Measurements from ENCODE around the gene SYPL2. TPM values are rescaled to one million over a fixed set of nuclear protein-coding genes. Genes with fewer than 3 reads are reported as not detected.

Gene SYPL2
- total RNA-seq, 1 donor from 2014 or later, result not detected

DNA sequence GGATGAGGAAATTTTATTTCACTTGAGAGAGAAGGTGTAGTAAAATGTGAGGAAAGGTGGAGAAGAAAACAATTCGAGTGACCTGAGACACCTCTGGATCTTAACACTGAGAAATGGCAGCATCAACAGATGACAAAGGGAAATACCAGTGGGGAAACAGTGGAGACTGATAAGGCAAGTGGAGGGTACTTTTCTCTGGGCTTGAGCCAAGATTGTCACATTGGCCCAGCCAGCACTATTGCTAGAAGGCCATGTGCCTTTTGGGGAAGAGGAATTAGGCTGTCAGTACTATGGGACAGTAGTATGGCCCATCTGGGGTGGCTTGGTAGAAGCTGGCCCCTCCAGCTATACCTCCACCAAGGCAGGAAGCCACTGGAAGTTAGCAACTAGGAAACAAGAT, 8.4 kb downstream of the SYPL2 start:
- Mint-ChIP-seq H3K27ac (no peak overlapping the region), H3K36me3 (no peaks in the 10 kb centered on the region), H3K27me3 (ENCODE audit: insufficient read depth, low read depth) (peaks cover 24% of the 10 kb centered on the region), H3K4me3 (no peak overlapping the region), H3K9me3 (no peaks in the 10 kb centered on the region), H3K4me1 (no peaks in the 10 kb centered on the region)
- no peaks in the 10 kb centered on the region for H3K4me1 ChIP-seq
- H3K27me3 ChIP-seq, result peaks cover 85% of the 10 kb centered on the region
- H3K4me2 ChIP-seq, result no peak overlapping the region
- no peaks in the 10 kb centered on the region for H3K79me2 ChIP-seq (ENCODE audit: low read depth)
- no peak for TF ChIP-seq EZH2phosphoT487 (IDR thresholded peaks at IDR 0.05)
- TF ChIP-seq EZH2 (IDR thresholded peaks at IDR 0.05), result no peak
- TF ChIP-seq, protein P1, sequence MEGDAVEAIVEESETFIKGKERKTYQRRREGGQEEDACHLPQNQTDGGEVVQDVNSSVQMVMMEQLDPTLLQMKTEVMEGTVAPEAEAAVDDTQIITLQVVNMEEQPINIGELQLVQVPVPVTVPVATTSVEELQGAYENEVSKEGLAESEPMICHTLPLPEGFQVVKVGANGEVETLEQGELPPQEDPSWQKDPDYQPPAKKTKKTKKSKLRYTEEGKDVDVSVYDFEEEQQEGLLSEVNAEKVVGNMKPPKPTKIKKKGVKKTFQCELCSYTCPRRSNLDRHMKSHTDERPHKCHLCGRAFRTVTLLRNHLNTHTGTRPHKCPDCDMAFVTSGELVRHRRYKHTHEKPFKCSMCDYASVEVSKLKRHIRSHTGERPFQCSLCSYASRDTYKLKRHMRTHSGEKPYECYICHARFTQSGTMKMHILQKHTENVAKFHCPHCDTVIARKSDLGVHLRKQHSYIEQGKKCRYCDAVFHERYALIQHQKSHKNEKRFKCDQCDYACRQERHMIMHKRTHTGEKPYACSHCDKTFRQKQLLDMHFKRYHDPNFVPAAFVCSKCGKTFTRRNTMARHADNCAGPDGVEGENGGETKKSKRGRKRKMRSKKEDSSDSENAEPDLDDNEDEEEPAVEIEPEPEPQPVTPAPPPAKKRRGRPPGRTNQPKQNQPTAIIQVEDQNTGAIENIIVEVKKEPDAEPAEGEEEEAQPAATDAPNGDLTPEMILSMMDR (IDR thresholded peaks at IDR 0.05), result no peak
- no peak overlapping the region for H3K4me3 ChIP-seq
- no peak for DNase-seq (ENCODE audit: low spot score)
- H4K20me1 ChIP-seq (ENCODE audit: low read depth), result no peaks in the 10 kb centered on the region
- H3K27ac ChIP-seq, result no peak overlapping the region
- H3K9me3 ChIP-seq (ENCODE audit: low read depth), result no peaks in the 10 kb centered on the region
- H2AFZ ChIP-seq (replicated peaks), result no peak overlapping the region
- no peaks in the 10 kb centered on the region for H3K36me3 ChIP-seq
- H3K9ac ChIP-seq, result no peak overlapping the region
- H3F3A ChIP-seq (ENCODE audit: low read depth), result no peaks in the 10 kb centered on the region

DNA sequence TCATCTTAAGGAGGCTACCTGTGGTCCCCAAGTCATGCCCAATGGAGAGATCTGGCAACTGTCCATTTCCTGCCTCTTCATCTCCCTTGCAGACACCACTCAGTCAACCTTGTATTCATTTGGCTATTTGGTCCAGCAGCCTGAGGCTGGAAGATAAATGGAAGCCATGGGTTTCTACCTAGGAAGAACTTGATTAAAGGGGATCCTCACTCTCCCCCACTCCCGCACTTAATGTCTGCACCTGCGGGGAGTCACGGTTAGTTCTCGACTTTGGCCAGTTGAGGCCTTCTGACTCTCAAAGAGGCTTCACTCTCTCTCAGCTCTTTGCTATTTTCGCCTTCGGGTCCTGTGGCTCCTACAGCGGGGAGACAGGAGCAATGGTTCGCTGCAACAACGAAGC, 8.9 kb downstream of the SYPL2 start:
- Histone ChIP-seq H2AFZ (replicated peaks) (no peak overlapping the region), H3K27me3 (peaks cover 85% of the 10 kb centered on the region), H3K36me3 (no peaks in the 10 kb centered on the region), H3K4me2 (no peak overlapping the region), H3K27ac (no peak overlapping the region), H4K20me1 (ENCODE audit: low read depth) (no peaks in the 10 kb centered on the region), H3K4me3 (no peak overlapping the region), H3K79me2 (ENCODE audit: low read depth) (no peaks in the 10 kb centered on the region), H3K9me3 (ENCODE audit: low read depth) (no peaks in the 10 kb centered on the region), H3K4me1 (no peaks in the 10 kb centered on the region), H3K9ac (no peak overlapping the region), H3F3A (ENCODE audit: low read depth) (no peaks in the 10 kb centered on the region)
- no peak for DNase-seq (ENCODE audit: low spot score)
- Mint-ChIP-seq H3K4me3 (no peak overlapping the region), H3K27me3 (ENCODE audit: insufficient read depth, low read depth) (peaks cover 24% of the 10 kb centered on the region), H3K9me3 (no peaks in the 10 kb centered on the region), H3K4me1 (no peaks in the 10 kb centered on the region), H3K36me3 (no peaks in the 10 kb centered on the region), H3K27ac (no peak overlapping the region)
- TF ChIP-seq EZH2phosphoT487 (IDR thresholded peaks at IDR 0.05), result no peak
- TF ChIP-seq EZH2 (IDR thresholded peaks at IDR 0.05), result no peak
- TF ChIP-seq, protein P1 (IDR thresholded peaks at IDR 0.05), result no peak

DNA sequence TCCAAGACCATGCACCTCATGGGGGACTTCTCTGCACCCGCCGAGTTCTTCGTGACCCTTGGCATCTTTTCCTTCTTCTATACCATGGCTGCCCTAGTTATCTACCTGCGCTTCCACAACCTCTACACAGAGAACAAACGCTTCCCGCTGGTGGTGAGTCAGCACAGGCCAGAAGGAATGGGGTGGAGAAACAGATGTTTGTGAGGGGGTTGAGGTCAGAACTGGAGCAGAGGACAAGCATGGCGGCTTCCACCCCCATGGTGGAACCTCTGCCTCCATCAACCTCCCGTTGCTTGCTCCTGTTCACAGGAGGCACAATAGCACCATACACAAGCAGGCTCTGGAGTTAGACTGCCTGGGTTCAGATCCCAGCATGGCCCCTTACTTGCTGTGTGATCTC, 10.5 kb downstream of the SYPL2 start:
- Mint-ChIP-seq H3K27ac (no peak overlapping the region), H3K27me3 (ENCODE audit: insufficient read depth, low read depth) (peaks cover 18% of the 10 kb centered on the region), H3K36me3 (no peaks in the 10 kb centered on the region), H3K4me3 (no peak overlapping the region), H3K9me3 (no peaks in the 10 kb centered on the region), H3K4me1 (peaks cover 3% of the 10 kb centered on the region)
- Histone ChIP-seq H3K4me1 (no peaks in the 10 kb centered on the region), H3K9me3 (ENCODE audit: low read depth) (no peaks in the 10 kb centered on the region), H3K79me2 (ENCODE audit: low read depth) (no peaks in the 10 kb centered on the region), H3K27ac (no peak overlapping the region), H3K9ac (no peak overlapping the region), H3K4me3 (no peak overlapping the region), H4K20me1 (ENCODE audit: low read depth) (no peaks in the 10 kb centered on the region), H3K4me2 (no peak overlapping the region), H3K36me3 (no peaks in the 10 kb centered on the region), H2AFZ (replicated peaks) (no peak overlapping the region), H3K27me3 (peaks cover 85% of the 10 kb centered on the region), H3F3A (ENCODE audit: low read depth) (no peaks in the 10 kb centered on the region)
- TF ChIP-seq, protein P1 (IDR thresholded peaks at IDR 0.05), result no peak
- TF ChIP-seq EZH2phosphoT487 (IDR thresholded peaks at IDR 0.05) (no peak), EZH2 (IDR thresholded peaks at IDR 0.05) (no peak)
- DNase-seq (ENCODE audit: low spot score), result no peak

All from neural progenitor cell (in vitro differentiated cells).